AG04450 (cell line): ENCODE data around the gene SEC14L1. TPM values are rescaled to one million over a fixed set of nuclear protein-coding genes. Genes with fewer than 3 reads are reported as not detected.
A peak's percentile ranks its signal among the peaks of the same experiment; 100 is the strongest.

Source experiments
- CTCF ChIA-PET: fragments of 300-600, 350-600 bp; formaldehyde crosslinking; extraction: SDS; loops from one replicate; lab custom pipeline; 2022; ENCODE audit warnings: antibody characterized with exemption, inconsistent platforms; lab: Charles Lee
- POLR2A ChIA-PET: fragments of 350-600 bp; formaldehyde crosslinking; extraction: SDS; loops from one replicate; lab custom pipeline; 2021; ENCODE audit warnings: antibody characterized with exemption, inconsistent platforms; lab: Yijun Ruan, JAX
- DNase-seq: peaks from one replicate; pipeline ENCODE4 v3.0.0-alpha.2; 2011; ENCODE audit warnings: low read depth, low spot score
- H3K27ac ChIP-seq: one replicate; pipeline ENCODE4 v1.5.1; 2012; ENCODE audit warnings: low read depth, low read length, control low read depth
- H3K27me3 ChIP-seq: one replicate; pipeline ENCODE4 v1.6.0; 2012; ENCODE audit warnings: low read length; ENCODE audit not compliant: control insufficient read depth, insufficient read depth
- H3K4me3 ChIP-seq: 2 replicates; pipeline ENCODE4 v1.5.1; 2011; ENCODE audit warnings: mild to moderate bottlenecking, low read depth, low read length, control low read depth
- H3K9me3 ChIP-seq: 2 replicates; pipeline ENCODE4 v1.5.1; 2012; ENCODE audit warnings: low read length; ENCODE audit not compliant: control insufficient read depth, insufficient read depth
- CTCF ChIP-seq: IDR thresholded peaks from 2 replicates; pipeline ENCODE4 v1.5.1; 2011; ENCODE audit warnings: low read depth, low read length, control low read depth, inconsistent platforms
- polyA minus RNA-seq: library from RNA; depleted of rRNA, polyadenylated mRNA; stranded (reverse); fragments of >200 nt; gene quantifications from 2 replicates; pipeline ENCODE4 v1.2.3, GENCODE V29; 2011; rRNA and poly(A)+ RNA removed
- polyA plus RNA-seq: library from polyadenylated mRNA; depleted of rRNA; stranded (reverse); fragments of >200 nt; gene quantifications from 2 replicates; pipeline ENCODE4 v1.2.3, GENCODE V29; 2011; rRNA removed

SEC14L1 gene
- polyA plus RNA-seq = 34.7 and 38.7 TPM in 2 replicates
- polyA minus RNA-seq = 28.7 and 40.4 TPM in 2 replicates

- Histone ChIP-seq H3K27me3 (no peaks in the 10 kb centered on the region), H3K27ac (peak within 1 kb of the TSS; percentile 88), H3K9me3 (peaks cover 7% of the 10 kb centered on the region), H3K4me3 (peak within 1 kb of the TSS; percentile 84)
- no peak for DNase-seq
- TF ChIP-seq CTCF = no peak
- CTCF ChIA-PET = interaction anchor here (0.7 to 2.1 kb wide), 2 partner anchors 20 to 52 kb away, joined by 3 to 10 read pairs (median 7); no protein-coding TSS in a partner anchor
- POLR2A ChIA-PET = interaction anchor here (0.6 to 2.4 kb wide), 4 partner anchors 12 to 38 kb away, joined by 4 to 13 read pairs (median 4); no protein-coding TSS in a partner anchor
These were observed at the start of gene SEC14L1 for GRCh38 chr17:77140878-77141767. Gene SEC14L1 (plus strand): TSS chr17:77140969. CDS start chr17:77143597, 2,628 bp downstream.

- Histone ChIP-seq H3K27me3 (no peaks in the 10 kb centered on the region), H3K4me3 (no peak overlapping the region), H3K27ac (no peak overlapping the region), H3K9me3 (no peaks in the 10 kb centered on the region)
- ChIA-PET POLR2A (interaction anchor here (0.7 kb wide), 1 partner anchor 165 kb away, joined by 8 read pairs; no protein-coding TSS in a partner anchor), CTCF (no interaction called here)
- TF ChIP-seq CTCF = no peak
- no peak for DNase-seq
These were observed 48.7 kb upstream of the SEC14L1 start for GRCh38 chr17:77092025-77092424.

- ChIA-PET POLR2A (no interaction called here), CTCF (interaction anchor here (0.6 to 1.1 kb wide), 4 partner anchors 9 to 168 kb away, joined by 3 to 8 read pairs (median 6); no protein-coding TSS in a partner anchor)
- no peaks in the 10 kb centered on the region for H3K27me3 ChIP-seq
- DNase-seq = no peak
- no peaks in the 10 kb centered on the region for H3K9me3 ChIP-seq
- TF ChIP-seq CTCF = no peak
- H3K4me3 ChIP-seq = no peak overlapping the region
- no peak overlapping the region for H3K27ac ChIP-seq
These were observed 45.3 kb upstream of the SEC14L1 start for GRCh38 chr17:77095461-77095860.

GRCh38 chr17:77096570-77097214 lies 44.1 kb upstream of the SEC14L1 start:
- no peak for DNase-seq
- Histone ChIP-seq H3K9me3 (no peaks in the 10 kb centered on the region), H3K27me3 (no peaks in the 10 kb centered on the region), H3K27ac (no peak overlapping the region), H3K4me3 (no peak overlapping the region)
- ChIA-PET CTCF (interaction anchor here (0.7 to 2.2 kb wide), 4 partner anchors 8 to 279 kb away, joined by 3 to 20 read pairs (median 6); no protein-coding TSS in a partner anchor), POLR2A (no interaction called here)
- TF ChIP-seq CTCF = peak; percentile 83
